ENCODE data around the gene NDUFA9.

NDUFA9 gene

DNA sequence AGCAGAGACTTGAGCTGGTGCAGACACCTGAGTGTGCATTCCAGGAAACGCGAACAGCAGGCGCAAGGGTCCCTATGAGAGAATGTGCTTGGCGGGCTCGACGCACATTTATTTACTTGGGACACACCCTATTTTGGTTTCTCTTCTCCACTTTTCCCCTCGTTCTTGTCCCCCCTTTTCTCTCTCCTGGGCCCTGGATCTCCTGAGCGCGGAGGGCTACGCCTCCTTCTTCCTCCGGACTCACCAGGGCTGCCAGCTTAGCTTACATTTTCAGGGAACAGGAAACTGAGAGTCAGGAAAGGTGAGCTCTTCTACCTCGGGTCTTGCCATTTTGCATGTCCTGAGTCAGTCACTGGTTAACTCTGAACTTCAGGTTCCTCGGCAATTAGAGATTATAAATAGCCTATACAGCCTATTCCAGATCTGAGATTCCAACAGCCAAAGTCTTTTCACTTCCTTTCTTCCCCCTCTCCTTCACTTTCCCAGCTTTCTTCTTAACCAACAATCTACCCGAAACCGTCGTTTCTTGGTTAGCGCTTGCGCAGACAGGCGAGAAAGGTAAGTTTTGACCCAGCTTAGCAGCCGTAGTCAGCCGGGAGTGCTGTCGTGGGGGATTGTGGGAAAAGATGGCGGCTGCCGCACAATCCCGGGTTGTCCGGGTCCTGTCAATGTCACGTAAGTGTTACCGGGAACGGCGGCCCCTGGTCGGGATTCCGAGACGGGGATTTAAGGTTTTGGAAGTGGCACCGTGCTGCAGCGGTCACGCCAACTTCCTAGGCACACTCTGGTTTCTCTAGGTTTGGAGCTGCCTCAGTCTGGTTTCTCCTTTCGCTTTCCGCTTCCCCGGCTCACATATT, at the start of gene NDUFA9, which contains the start of gene AKAP3:
NDUFA9 (plus strand) TSS at position 614 of the 857 bp plus-strand sequence; CDS start at position 627, 13 bp downstream.
AKAP3 (minus strand) TSS at position 551 of the 857 bp plus-strand sequence. CDS start 10,855 bp downstream, outside the sequence.
- peak; percentile 86 for DNase-seq (ENCODE audit: low spot score)

DNA sequence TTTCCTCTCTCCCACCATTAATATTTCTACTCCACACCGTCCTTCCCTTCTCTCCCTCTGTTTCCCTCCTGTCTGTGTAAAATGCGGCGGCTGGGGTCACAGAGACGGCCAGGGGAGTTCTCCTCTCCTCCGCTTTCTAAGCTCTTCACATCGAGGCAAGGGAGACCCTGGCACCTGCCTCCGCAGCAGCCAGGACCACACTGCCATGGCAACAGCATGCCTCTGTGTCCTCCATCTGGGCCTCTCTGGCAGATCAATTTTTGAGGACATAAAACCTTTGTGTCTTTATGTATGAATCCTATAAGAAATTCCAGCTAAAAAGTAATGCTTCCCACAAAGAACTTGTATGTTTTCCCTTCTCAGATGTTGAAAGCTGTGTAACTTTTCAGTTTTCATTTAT, 45.5 kb upstream of the NDUFA9 start:
- peak; percentile 22 for DNase-seq (ENCODE audit: low spot score)

GRCh38 chr12:4603946-4604345, 45.0 kb upstream of the NDUFA9 start:
- DNase-seq (ENCODE audit: low spot score): no peak

- peak; percentile 93 for DNase-seq (ENCODE audit: low spot score)
Measured at GRCh38 chr12:4604684-4605193, 44.2 kb upstream of the NDUFA9 start.

DNA sequence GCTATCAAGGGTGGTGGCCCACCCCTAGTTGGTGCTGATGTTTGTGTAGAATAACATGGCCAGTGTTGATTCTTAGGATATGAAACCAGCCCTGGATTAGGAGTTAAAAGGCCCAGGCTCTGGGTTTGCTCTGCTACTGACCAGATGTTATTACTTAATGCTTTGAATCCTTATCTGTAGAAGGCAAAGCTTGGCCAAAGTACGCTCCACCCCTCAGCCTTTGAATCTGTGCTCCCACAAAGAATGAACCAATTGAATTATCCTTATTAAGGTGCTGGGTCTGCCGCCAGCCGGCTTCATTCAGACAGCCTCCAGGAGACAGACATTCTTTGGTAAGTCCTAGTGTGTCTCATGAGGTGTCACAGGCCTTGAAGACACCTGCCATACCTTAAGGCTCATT, 41.9 kb upstream of the NDUFA9 start:
- no peak for DNase-seq (ENCODE audit: low spot score)

- DNase-seq (ENCODE audit: low spot score): no peak
Measured at GRCh38 chr12:4609071-4609470, 39.8 kb upstream of the NDUFA9 start.

DNA sequence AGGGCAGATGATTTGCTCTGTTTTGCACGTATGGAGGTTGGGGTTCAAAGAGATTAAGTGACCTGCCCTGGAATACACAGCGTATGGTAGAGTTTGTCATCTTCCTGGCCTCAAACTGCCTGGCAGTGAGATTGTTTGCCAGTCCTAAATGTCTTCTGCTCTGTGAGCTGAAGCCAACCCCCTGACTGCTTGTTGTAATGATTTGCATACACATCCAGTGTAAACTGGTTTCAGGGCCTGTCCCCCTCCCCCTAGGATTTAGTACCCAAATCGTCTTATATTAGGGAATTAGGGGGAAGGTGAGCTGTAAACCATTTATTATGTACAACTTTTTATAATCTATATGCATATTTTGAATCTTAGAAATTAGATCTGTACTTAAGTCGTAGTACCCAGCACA, 38.4 kb upstream of the NDUFA9 start:
- DNase-seq (ENCODE audit: low spot score): no peak

DNA sequence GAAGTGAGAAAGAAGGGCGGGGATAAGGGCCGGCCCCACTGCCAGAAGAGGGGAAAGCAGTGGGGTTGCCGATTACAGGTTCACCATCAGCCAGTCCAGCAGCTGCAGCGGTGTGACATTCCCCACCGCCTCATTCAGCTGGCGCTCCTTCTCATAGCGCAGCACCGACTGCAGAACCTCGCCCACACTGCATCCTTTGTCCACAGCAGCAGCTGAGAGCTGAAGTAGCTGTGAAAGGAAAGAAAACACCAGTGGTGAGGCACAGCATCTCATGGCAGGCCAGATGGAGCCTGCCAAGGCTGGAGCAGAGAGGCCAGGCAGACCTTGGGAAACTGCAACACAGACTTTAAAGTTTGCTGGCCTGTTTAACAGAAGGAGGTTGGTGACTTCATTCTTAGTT, 33.2 kb upstream of the NDUFA9 start:
- DNase-seq (ENCODE audit: low spot score): peak; percentile 73

GRCh38 chr12:4621511-4621910, 27.4 kb upstream of the NDUFA9 start:
- no peak for DNase-seq (ENCODE audit: low spot score)

DNA sequence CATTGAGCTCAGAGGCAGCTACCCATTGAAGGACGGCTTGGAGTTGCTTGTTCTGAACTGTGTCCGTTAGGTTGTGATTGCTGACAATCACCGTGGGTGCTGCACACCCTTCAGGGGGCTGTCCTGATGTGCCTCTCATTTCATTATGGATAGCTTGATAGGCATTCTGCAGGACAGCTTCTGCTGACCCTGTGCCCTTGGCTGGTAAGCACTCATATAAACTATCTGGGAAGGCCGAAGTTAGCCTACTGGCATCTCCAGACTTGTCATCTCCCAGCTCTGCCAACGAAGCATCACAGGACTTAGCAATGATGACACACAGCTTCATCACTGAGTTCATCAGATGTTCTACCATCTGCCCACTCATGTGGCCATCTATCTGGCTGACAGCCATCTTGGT, 22.4 kb upstream of the NDUFA9 start:
- no peak for DNase-seq (ENCODE audit: low spot score)

DNA sequence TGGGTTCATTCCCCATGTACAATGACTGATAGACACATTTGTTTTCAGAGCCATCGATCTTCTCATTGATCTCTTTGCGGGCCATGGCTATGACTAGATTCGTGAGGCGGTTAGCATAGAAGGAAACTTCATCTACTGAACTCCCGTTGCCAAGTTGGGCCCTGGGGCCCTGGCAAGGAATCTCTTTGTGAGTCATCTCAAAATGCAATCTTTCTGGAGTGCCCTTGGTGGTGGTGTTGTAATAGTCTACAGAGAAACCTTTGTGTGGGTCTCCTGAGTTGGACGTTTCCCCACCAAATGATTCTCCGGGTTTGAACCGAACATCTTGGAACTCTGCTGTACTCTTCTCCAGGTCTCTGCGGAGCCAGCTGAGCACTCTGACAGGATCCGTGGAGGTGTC, 20.5 kb upstream of the NDUFA9 start:
- no peak for DNase-seq (ENCODE audit: low spot score)

DNA sequence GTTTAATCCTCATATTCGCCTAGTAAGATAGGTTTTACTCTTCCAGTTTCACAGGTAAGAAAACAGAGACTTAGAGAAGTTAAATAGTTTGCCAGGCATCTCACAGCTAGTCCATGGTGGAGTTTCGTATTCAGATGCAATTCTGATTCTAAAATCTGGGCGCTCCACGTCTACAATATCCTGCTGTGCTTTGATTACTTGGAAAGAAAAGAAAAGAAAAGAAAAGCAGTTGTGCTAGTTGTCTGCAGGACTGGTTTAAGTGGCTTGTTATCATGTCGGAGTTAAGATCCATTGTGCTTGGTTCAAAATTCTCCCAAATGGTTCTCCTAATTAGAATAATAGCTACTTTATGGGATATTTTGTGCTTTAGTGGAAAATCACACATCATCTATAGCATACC, 18.7 kb upstream of the NDUFA9 start:
- DNase-seq (ENCODE audit: low spot score): no peak

GRCh38 chr12:4643747-4644146, 5.2 kb upstream of the NDUFA9 start:
- DNase-seq (ENCODE audit: low spot score): no peak

- no peak for DNase-seq (ENCODE audit: low spot score)
Measured at GRCh38 chr12:4645023-4645422, 3.9 kb upstream of the NDUFA9 start.

DNA sequence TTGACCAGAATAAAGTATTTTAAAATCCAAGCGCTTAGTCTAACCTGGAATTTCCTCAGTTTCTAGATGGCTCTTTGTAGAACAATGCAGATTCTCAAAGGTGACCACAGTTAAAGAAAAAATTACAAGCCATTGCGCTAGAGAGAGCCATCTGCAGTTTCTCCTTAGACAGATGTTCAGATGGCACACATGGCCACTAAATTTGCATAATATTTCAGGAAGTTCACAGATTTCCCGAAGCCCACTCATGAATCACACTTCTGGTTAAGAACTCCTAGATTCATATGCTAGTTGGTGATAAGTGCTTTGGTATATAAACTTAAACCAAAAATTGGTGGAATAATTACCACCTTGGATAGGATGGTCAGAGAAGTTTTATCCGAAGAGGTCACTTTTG, 812 bp upstream of the NDUFA9 start:
- DNase-seq (ENCODE audit: low spot score): no peak

- DNase-seq (ENCODE audit: low spot score): no peak
Measured at GRCh38 chr12:4649358-4649661, 396 bp downstream of the NDUFA9 start.

DNA sequence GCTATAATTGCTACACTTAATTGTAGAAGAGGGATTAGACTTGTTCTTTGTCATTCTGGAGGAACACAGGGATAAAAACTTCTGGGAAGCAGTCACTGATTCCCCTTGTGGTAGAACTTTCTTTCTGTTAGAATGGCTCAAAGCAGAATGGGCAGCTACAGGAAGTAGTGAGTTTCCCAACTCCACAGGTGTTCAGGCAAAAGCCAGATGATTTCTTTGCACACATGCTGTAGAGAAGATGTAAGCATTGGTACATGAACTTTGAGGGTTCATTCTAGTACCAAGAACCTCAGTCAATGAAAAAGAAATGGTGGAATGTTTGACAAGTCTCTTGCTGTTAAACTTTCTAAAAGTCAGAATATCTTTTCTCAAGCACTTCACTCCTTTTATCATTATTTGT, 4.3 kb downstream of the NDUFA9 start:
- DNase-seq (ENCODE audit: low spot score): no peak

- no peak for DNase-seq (ENCODE audit: low spot score)
Measured at GRCh38 chr12:4653691-4654090, 4.8 kb downstream of the NDUFA9 start.

GRCh38 chr12:4663971-4664505, 15.1 kb downstream of the NDUFA9 start:
- DNase-seq (ENCODE audit: low spot score): no peak

- no peak for DNase-seq (ENCODE audit: low spot score)
Measured at GRCh38 chr12:4665236-4665635, 16.3 kb downstream of the NDUFA9 start.

DNA sequence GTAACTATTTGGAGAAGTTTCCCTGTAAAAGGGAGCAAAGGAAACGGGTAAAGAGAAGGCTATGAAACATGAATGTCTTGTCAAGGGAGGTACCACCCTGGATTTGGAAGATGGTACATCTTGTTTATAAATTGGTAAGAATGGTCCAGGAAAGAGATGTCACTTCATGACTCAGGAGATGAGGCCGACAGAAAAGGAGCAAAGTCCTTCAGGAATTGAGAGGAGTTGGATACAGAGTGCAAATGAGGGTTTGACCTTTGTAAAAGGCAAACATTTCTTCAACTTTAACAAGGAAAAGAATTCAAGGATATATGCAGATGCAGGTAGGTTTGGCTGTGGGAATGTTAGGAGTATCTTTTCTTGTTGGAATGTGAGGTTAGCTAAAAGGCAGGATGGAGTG, 30.8 kb downstream of the NDUFA9 start:
- DNase-seq (ENCODE audit: low spot score): no peak

DNA sequence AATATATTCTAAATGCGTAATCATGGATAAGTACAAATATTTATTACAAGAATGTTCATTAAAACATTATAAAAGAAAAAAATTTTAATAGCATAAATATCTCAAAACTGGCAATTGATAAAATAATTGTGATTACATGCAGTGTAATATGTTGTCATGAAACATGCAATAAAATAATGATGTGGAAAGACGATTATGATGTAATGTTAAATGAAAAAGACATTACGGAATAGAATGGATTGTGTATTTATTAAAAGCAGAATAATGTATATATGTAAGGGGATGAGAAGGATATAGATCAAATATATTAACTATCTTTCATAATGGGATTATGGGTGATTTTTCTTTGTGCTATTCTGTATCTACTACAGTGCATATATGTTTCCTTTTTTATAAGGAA, 32.8 kb downstream of the NDUFA9 start:
- no peak for DNase-seq (ENCODE audit: low spot score)

DNA sequence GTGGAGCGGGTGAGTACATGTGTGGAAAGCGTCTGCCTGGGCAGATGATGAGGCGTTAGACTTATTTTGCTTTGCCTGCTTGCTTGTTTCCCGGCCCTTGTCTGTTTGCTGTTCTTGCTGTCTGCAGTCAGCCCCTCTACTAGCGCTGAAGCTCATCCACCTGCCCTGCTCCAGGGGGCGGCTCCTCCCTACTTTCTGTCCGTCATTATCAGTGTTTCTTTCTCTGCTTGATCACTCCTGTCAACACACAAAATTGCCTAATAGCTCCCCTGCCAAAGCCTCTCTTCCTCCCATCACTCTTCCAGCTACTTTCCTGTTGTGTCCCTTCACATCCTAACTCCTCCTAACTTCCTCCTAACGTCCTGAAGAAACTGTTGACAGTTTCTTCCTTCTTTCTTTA, 36.4 kb downstream of the NDUFA9 start:
- DNase-seq (ENCODE audit: low spot score): no peak

GRCh38 chr12:4690760-4691159, 41.8 kb downstream of the NDUFA9 start:
- no peak for DNase-seq (ENCODE audit: low spot score)

Measured in Ammon's horn (tissue), 1 donor.